ENCODE measurements around the gene FOXRED1.
"Not testable (repeated sequence)": the region's sequence is repeated elsewhere in the genome, so short reads cannot be mapped to it uniquely, and the experiment has no call there.

GRCh38 chr11:126255507-126255906 lies 13.4 kb upstream of the FOXRED1 start:
- TF ChIP-seq CTCF (conservative IDR thresholded peaks at IDR 0.05); ZFX (IDR thresholded peaks at IDR 0.05): not testable (repeated sequence)
